CD4-positive, alpha-beta T cell treated with Interleukin-6 at 100 ng/mL for 8 hours (primary cell): Measurements from ENCODE around the gene IL13.

Experiments
- DNase-seq: peaks from one replicate; pipeline ENCODE4 v3.0.0-alpha.2; 2020; ENCODE audit warnings: mixed read lengths, low spot score

The IL13 gene

DNA sequence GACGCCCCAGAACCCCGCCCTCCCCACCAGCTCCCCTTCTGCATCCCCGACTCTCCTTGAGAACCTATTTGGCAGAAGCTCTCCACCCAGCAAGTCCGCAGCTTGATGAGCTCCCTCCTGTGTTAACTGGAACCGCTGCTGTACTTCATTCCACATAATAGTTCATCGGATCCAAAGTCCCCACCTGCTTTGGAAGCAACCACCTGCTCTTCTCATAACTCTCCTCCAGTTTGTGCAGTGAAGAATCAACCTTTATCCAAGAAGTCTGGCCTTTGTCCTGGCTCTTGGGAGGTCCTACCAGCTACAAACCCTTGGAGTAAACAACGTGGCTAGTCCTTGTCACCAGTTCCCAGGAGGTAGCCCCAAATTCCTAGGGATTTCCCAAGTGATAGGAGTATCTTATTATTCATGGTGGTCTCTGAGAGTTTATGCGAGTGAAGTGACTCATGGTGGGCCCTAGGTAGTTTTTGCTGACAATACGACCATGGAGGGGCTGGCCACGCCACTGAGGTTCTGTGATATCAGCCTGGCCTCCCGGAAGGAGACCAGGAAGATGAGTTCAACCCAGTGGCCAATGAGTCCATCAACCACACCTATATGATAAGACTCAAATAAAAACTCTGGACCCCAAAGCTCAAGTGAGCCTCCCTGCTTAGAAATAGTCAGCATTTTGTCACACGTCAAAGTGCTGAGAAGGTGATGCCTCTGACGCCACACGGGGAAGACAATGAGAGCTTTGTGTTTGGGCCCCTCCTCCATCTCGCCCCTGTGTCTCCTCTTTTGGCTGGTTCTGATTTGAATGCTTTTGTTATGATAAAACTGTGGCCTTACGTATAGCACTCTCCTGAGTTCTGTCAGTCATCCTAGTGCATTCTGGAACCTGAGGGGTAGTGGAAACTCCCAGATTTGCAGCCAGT, 12.3 kb downstream of the IL13 start:
- DNase-seq, result no peak

DNA sequence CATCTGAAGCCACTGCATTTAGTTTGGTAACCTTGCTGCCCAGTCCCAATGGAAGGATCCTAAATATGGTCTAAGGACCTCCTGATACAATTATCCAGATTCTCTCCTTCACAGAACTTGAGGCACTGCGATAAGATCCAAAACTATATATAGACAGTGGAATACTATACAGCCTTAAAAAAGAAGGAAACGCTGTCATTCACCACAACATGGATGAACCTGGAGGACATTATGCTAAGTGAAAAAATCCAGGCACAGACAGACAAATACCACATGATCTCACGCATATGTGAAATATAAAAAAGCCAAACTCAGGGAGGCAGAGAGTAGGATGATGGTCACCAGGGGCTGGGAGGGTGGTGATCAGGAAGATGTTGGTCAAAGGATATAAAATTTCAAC, 13.0 kb downstream of the IL13 start:
- no peak for DNase-seq

- DNase-seq, result no peak
Measured at GRCh38 chr5:132673488-132673887, 15.5 kb downstream of the IL13 start.

DNA sequence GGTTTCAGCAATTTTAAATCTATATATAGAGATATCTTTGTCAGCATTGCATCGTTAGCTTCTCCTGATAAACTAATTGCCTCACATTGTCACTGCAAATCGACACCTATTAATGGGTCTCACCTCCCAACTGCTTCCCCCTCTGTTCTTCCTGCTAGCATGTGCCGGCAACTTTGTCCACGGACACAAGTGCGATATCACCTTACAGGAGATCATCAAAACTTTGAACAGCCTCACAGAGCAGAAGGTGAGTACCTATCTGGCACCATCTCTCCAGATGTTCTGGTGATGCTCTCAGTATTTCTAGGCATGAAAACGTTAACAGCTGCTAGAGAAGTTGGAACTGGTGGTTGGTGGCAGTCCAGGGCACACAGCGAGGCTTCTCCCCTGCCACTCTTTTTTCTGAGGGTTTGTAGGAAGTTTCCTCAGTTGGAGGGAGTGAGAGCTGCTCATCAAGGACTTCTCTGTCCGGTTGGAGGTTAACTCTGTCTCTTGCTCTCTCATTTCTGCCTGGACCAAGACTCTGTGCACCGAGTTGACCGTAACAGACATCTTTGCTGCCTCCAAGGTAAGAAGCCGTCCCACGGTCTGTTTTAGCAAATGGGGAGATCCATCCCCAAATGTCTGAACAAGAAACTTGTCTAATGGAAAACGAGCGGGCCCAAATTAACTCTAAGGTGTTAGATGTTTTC, 16.1 kb downstream of the IL13 start, which contains the start of gene IL4:
TSS of gene IL4 (plus strand) at position 51 of the 692 bp plus-strand sequence. CDS start at position 113, 62 bp downstream.
- no peak for DNase-seq

GRCh38 chr5:132674671-132675506, 16.9 kb downstream of the IL13 start:
- no peak for DNase-seq

DNA sequence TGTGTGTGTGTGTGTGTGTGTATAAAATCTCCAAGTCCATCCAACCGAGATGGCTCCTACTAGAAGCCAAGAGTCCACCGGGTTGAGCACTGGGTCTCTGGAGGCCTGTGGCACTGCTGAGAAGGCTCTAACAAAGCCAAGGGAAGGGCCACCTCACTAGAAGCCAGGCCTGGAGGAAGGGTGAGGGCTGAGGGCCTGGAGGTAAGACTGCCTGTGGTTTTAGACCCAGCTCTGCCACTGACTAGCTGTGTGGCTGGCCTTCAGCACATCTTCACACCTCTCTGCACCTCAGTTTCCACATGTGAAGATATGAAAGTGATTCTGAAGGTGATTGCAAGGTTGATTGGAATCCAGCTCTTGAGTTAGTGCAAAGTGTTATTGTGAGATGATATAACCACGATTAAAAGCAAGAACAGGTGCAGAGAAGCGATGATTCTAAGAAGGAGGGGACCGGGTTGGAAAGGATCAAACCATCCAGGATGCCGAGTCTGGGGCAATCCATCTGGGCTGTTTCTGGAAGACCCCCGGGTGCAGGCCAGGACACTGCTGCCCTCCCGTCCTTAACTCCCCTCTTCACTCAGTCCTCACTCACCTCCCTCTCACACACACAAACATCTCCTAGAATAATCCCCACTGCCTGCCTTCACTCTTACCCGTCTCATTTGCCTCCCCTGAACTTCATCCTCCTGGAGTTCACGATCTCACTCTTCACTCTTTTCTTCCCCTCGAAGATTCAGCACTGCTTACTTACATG, 18.1 kb downstream of the IL13 start:
- DNase-seq, result no peak

- no peak for DNase-seq
Measured at GRCh38 chr5:132677191-132677590, 19.2 kb downstream of the IL13 start.

GRCh38 chr5:132677682-132678400, 19.9 kb downstream of the IL13 start:
- DNase-seq, result no peak

- no peak for DNase-seq
Measured at GRCh38 chr5:132678735-132679134, 20.8 kb downstream of the IL13 start.

GRCh38 chr5:132679166-132679565, 21.2 kb downstream of the IL13 start:
- DNase-seq, result no peak

GRCh38 chr5:132679717-132680380, 21.9 kb downstream of the IL13 start:
- no peak for DNase-seq

GRCh38 chr5:132680780-132681475, 23.0 kb downstream of the IL13 start:
- DNase-seq, result no peak

DNA sequence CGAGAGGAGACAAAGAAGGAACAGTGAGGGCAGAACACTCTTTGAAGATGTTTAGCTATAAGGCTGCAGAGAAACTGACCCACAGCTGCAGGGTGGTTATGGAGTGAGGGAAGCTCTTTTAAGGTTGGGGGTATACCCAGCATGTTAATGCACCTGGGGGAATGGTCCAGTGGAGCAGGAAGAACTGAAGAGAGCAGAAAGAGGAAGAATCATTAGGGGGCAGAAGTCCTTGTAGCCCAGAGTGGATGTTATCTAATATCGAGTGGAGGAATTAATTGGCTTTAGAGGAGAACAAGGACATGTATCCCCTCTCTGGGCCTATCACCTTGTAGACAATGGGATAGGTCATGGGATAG, 23.5 kb downstream of the IL13 start:
- DNase-seq, result no peak

GRCh38 chr5:132681983-132682382, 24.0 kb downstream of the IL13 start:
- no peak for DNase-seq

- DNase-seq, result no peak
Measured at GRCh38 chr5:132684491-132684890, 26.5 kb downstream of the IL13 start.

GRCh38 chr5:132684922-132685720, 27.1 kb downstream of the IL13 start:
- no peak for DNase-seq

GRCh38 chr5:132686193-132686592, 28.2 kb downstream of the IL13 start:
- DNase-seq, result no peak

- DNase-seq, result peak; percentile 29
Measured at GRCh38 chr5:132687995-132688394, 30.0 kb downstream of the IL13 start.
